ENCODE data around the gene OR52E2. TPM values are rescaled to one million over a fixed set of nuclear protein-coding genes. Genes with fewer than 3 reads are reported as not detected.

Gene OR52E2
- total RNA-seq, 2 experiments from 2014 or later = not detected

- Histone ChIP-seq H3K9me3 (ENCODE audit: low read length) (no peaks in the 10 kb centered on the region), H3K36me3 (ENCODE audit: insufficient read depth, low read length) (no peaks in the 10 kb centered on the region), H3K9me2 (ENCODE audit: insufficient read depth, low read length) (no peaks in the 10 kb centered on the region), H3K4me3 (ENCODE audit: low read depth, low read length, poor library complexity, severe bottlenecking) (no peak overlapping the region), H4K20me1 (ENCODE audit: insufficient read depth, low read length) (no peaks in the 10 kb centered on the region), H3K27ac (ENCODE audit: low read depth, low read length, poor library complexity, severe bottlenecking) (no peak overlapping the region), H3K4me1 (ENCODE audit: insufficient read depth, low read length, poor library complexity, severe bottlenecking) (no peaks in the 10 kb centered on the region), H2AFZ (ENCODE audit: low read length) (no peak overlapping the region), H3K4me2 (ENCODE audit: low read length) (no peak overlapping the region), H3K79me2 (ENCODE audit: insufficient read depth, low read depth, low read length) (no peaks in the 10 kb centered on the region; the same call in 1 of the 2 replicates)
- CTCF ChIA-PET (ENCODE audit: unreplicated experiment) = no interaction called here
- TF ChIP-seq CTCF (conservative IDR thresholded peaks at IDR 0.05; ENCODE audit: low read length) = no peak
- no peak for TF ChIP-seq EZH2phosphoT487 (IDR thresholded peaks at IDR 0.05; ENCODE audit: borderline replicate concordance, low read depth, low read length)
- no peak for DNase-seq (ENCODE audit: low spot score)
- intact Hi-C loops (cut with micrococcal nuclease; ENCODE audit: unreplicated experiment) = no loop called here
- POLR2A ChIA-PET = no interaction called here
- no TSS peak for BruUV-seq (replicated peaks)
Observed at GRCh38 chr11:5090668-5091067, 31.2 kb upstream of the OR52E2 start.

GRCh38 chr11:5088556-5088955 lies 29.1 kb upstream of the OR52E2 start:
- ChIA-PET CTCF (ENCODE audit: unreplicated experiment) (no interaction called here), POLR2A (no interaction called here)
- Histone ChIP-seq H3K9me2 (ENCODE audit: insufficient read depth, low read length) (no peaks in the 10 kb centered on the region), H4K20me1 (ENCODE audit: insufficient read depth, low read length) (no peaks in the 10 kb centered on the region), H3K79me2 (ENCODE audit: insufficient read depth, low read depth, low read length) (no peaks in the 10 kb centered on the region), H3K4me2 (ENCODE audit: low read length) (no peak overlapping the region), H2AFZ (ENCODE audit: low read length) (no peak overlapping the region), H3K9me3 (ENCODE audit: low read length) (no peaks in the 10 kb centered on the region), H3K4me3 (ENCODE audit: low read depth, low read length, poor library complexity, severe bottlenecking) (no peak overlapping the region), H3K36me3 (ENCODE audit: insufficient read depth, low read length) (no peaks in the 10 kb centered on the region), H3K27ac (ENCODE audit: low read depth, low read length, poor library complexity, severe bottlenecking) (no peak overlapping the region), H3K4me1 (ENCODE audit: insufficient read depth, low read length, poor library complexity, severe bottlenecking) (no peaks in the 10 kb centered on the region)
- TF ChIP-seq EZH2phosphoT487 (IDR thresholded peaks at IDR 0.05; ENCODE audit: borderline replicate concordance, low read depth, low read length) = no peak
- TF ChIP-seq CTCF (conservative IDR thresholded peaks at IDR 0.05; ENCODE audit: low read length) = no peak
- DNase-seq (ENCODE audit: low spot score) = no peak
- intact Hi-C loops (cut with micrococcal nuclease; ENCODE audit: unreplicated experiment) = no loop called here
- BruUV-seq (replicated peaks) = no TSS peak

- CTCF ChIA-PET (ENCODE audit: unreplicated experiment) = no interaction called here
- intact Hi-C loops (cut with micrococcal nuclease; ENCODE audit: unreplicated experiment) = no loop called here
- POLR2A ChIA-PET = interaction anchor here (0.6 kb wide), 1 partner anchor 648 kb away, joined by 3 read pairs; no protein-coding TSS in a partner anchor
Observed at GRCh38 chr11:5083602-5084001, 24.2 kb upstream of the OR52E2 start.

More at GRCh38 chr11:5083602-5084001, 24.2 kb upstream of the OR52E2 start:
- no peaks in the 10 kb centered on the region for H3K9me2 ChIP-seq (ENCODE audit: insufficient read depth, low read length)
- no peak overlapping the region for H3K4me2 ChIP-seq (ENCODE audit: low read length)
- H3K36me3 ChIP-seq (ENCODE audit: insufficient read depth, low read length) = no peaks in the 10 kb centered on the region
- no peaks in the 10 kb centered on the region for H4K20me1 ChIP-seq (ENCODE audit: insufficient read depth, low read length)
- no TSS peak for BruUV-seq (replicated peaks)
- no peak overlapping the region for H3K4me3 ChIP-seq (ENCODE audit: low read depth, low read length, poor library complexity, severe bottlenecking)
- H3K9me3 ChIP-seq (ENCODE audit: low read length) = no peaks in the 10 kb centered on the region
- no peak for DNase-seq (ENCODE audit: low spot score)
- no peak overlapping the region for H2AFZ ChIP-seq (ENCODE audit: low read length)
- TF ChIP-seq EZH2phosphoT487 (IDR thresholded peaks at IDR 0.05; ENCODE audit: borderline replicate concordance, low read depth, low read length) (no peak), CTCF (conservative IDR thresholded peaks at IDR 0.05; ENCODE audit: low read length) (no peak)
- H3K27ac ChIP-seq (ENCODE audit: low read depth, low read length, poor library complexity, severe bottlenecking) = no peak overlapping the region
- no peaks in the 10 kb centered on the region for H3K4me1 ChIP-seq (ENCODE audit: insufficient read depth, low read length, poor library complexity, severe bottlenecking)
- H3K79me2 ChIP-seq (ENCODE audit: insufficient read depth, low read depth, low read length) = no peaks in the 10 kb centered on the region
